Endothelial cell of umbilical vein (primary cell): ENCODE measurements around the gene MED26. TPM values are rescaled to one million over a fixed set of nuclear protein-coding genes. Genes with fewer than 3 reads are reported as not detected.

Source experiments
- BruUV-seq: library from RNA; stranded (reverse); fragments of 400-500 nt; replicated peaks from 2 replicates; lab custom pipeline; 2021; lab: Mats Ljungman, UMichigan
- CTCF ChIA-PET: fragments of 300-600, 350-600 bp; sonication (Branson Sonifier 250); formaldehyde crosslinking; loops from one replicate; lab custom pipeline; 2021; ENCODE audit warnings: antibody characterized with exemption, inconsistent platforms; lab: Charles Lee
- POLR2A ChIA-PET: fragments of 300-600, 350-600 bp; sonication (Branson Sonifier 250); formaldehyde crosslinking; loops from one replicate; lab custom pipeline; 2021; ENCODE audit warnings: antibody characterized with exemption, inconsistent platforms; lab: Charles Lee
- DNase-seq: peaks from one replicate; pipeline ENCODE4 v3.0.0-alpha.2; 2011; ENCODE audit warnings: low read depth, low spot score
- FAIRE-seq: peaks from 2 replicates; lab custom pipeline; 2011; peaks lifted over from hg19 to GRCh38; lab: Jason Lieb, UNC
- H2AFZ ChIP-seq: 2 replicates; pipeline ENCODE4 v1.6.0; 2012; ENCODE audit warnings: low read depth, low read length, control low read depth, inconsistent platforms
- H3K27ac ChIP-seq: 2 replicates; pipeline ENCODE4 v1.5.1; 2011; ENCODE audit warnings: low read depth, mild to moderate bottlenecking, control low read depth, low read length, moderate library complexity; ENCODE audit not compliant: insufficient read depth
- H3K27me3 ChIP-seq, 2 experiments: 2 replicates each; pipeline versions ENCODE4 v1.6.0 to v1.6.1; 2011; ENCODE audit warnings: low read length in 2 of 2, mixed read lengths in 1 of 2; ENCODE audit not compliant: control insufficient read depth in 2 of 2, insufficient read depth in 2 of 2
- H3K36me3 ChIP-seq, 2 experiments: 2 replicates in 1 of 2; 3 replicates in 1 of 2; pipeline ENCODE4 v1.5.1; 2011; ENCODE audit warnings: low read length in 2 of 2, mild to moderate bottlenecking in 1 of 2, moderate library complexity in 1 of 2; ENCODE audit not compliant: control insufficient read depth in 2 of 2, insufficient read depth in 2 of 2; ENCODE audit errors: extremely low read depth in 1 of 2
- H3K4me1 ChIP-seq: 3 replicates; pipeline ENCODE4 v1.5.1; 2011; ENCODE audit warnings: mild to moderate bottlenecking, low read length; ENCODE audit not compliant: control insufficient read depth, insufficient read depth; ENCODE audit errors: extremely low read depth
- H3K4me2 ChIP-seq: 2 replicates; pipeline ENCODE4 v1.6.1; 2011; ENCODE audit warnings: low read length, control low read depth, mixed read lengths; ENCODE audit not compliant: insufficient read depth
- H3K4me3 ChIP-seq, 3 experiments: fragments of 200-600 bp in 1 of 3; sonication (generic), shearing (Covaris generic) in 1 of 3; replicated peaks in 1 of 3; 2 replicates each; pipeline ENCODE4 v1.5.1; 2011 to 2016; ENCODE audit warnings: control low read depth in 3 of 3, low read length in 3 of 3, mild to moderate bottlenecking in 2 of 3, inconsistent platforms in 1 of 3, low read depth in 1 of 3, moderate library complexity in 1 of 3; ENCODE audit not compliant: insufficient read depth in 1 of 3
- H3K79me2 ChIP-seq: 2 replicates; pipeline ENCODE4 v1.6.0; 2012; ENCODE audit warnings: low read length, inconsistent platforms; ENCODE audit not compliant: control insufficient read depth, insufficient read depth
- H3K9ac ChIP-seq: replicated peaks from 2 replicates; pipeline ENCODE3; 2011; ENCODE audit warnings: low read length, control low read depth; ENCODE audit not compliant: insufficient read depth; ENCODE audit errors: extremely low read depth
- H3K9me1 ChIP-seq: replicated peaks from 3 replicates; pipeline ENCODE4 v1.6.0; 2011; ENCODE audit warnings: mild to moderate bottlenecking, low read length; ENCODE audit not compliant: control insufficient read depth, insufficient read depth; ENCODE audit errors: extremely low read depth
- H3K9me3 ChIP-seq: replicated peaks from 2 replicates; pipeline ENCODE4 v1.5.1; 2012; ENCODE audit warnings: low read length, inconsistent platforms; ENCODE audit not compliant: control insufficient read depth, insufficient read depth
- H4K20me1 ChIP-seq: replicated peaks from 2 replicates; pipeline ENCODE3; 2011; ENCODE audit warnings: mild to moderate bottlenecking, low read length; ENCODE audit not compliant: control insufficient read depth, insufficient read depth; ENCODE audit errors: extremely low read depth
- EZH2 ChIP-seq: IDR thresholded peaks from 2 replicates; pipeline ENCODE4 v1.6.1; 2012; ENCODE audit warnings: borderline replicate concordance, low read depth, mild to moderate bottlenecking, moderate library complexity, low read length, inconsistent platforms; ENCODE audit not compliant: severe bottlenecking
- FOS ChIP-seq: IDR thresholded peaks from 2 replicates; pipeline ENCODE4 v1.6.1; 2011; ENCODE audit warnings: mild to moderate bottlenecking, low read length, moderate library complexity, borderline replicate concordance; ENCODE audit not compliant: insufficient read depth
- GATA2 ChIP-seq: IDR thresholded peaks from 2 replicates; pipeline ENCODE4 v1.7.0; 2011; ENCODE audit warnings: low read depth, mild to moderate bottlenecking, moderate library complexity, mixed read lengths, low read length; ENCODE audit not compliant: insufficient read length, insufficient read depth
- JUN ChIP-seq: IDR thresholded peaks from 2 replicates; pipeline ENCODE4 v1.6.1; 2011; ENCODE audit warnings: borderline replicate concordance, low read depth; ENCODE audit not compliant: insufficient read length, insufficient read depth
- MAX ChIP-seq: IDR thresholded peaks from 2 replicates; pipeline ENCODE4 v1.6.1; 2011; ENCODE audit not compliant: insufficient read depth, insufficient read length
- POLR2AphosphoS5 ChIP-seq: IDR thresholded peaks from 2 replicates; pipeline ENCODE4 v1.6.1; 2012; ENCODE audit warnings: low read depth, mild to moderate bottlenecking, control low read depth, low read length, moderate library complexity; ENCODE audit not compliant: insufficient read depth
- dilution Hi-C: fragments of 300-500 bp; cut with MboI; formaldehyde crosslinking; loops from one replicate; pipeline ENCODE4 v1.15.0; 2019; ENCODE audit warnings: low sequenced_read_pairs; ENCODE audit not compliant: extremely low pct_ligation_motif_present
- intact Hi-C: fragments of 100-400 bp; cut with micrococcal nuclease; formaldehyde crosslinking; loops from one replicate; pipeline ENCODE4 v1.10.0; 2022
- polyA plus RNA-seq, 4 experiments: library from polyadenylated mRNA; depleted of rRNA in 3 of 4; stranded (reverse) in 3 of 4; unstranded in 1 of 4; fragments of >200 nt; gene quantifications; 2 replicates each; pipeline versions ENCODE4 v1.2.1 to v1.2.3, GENCODE V29; 2011 to 2012; ENCODE audit warnings: missing spikeins in 1 of 4
- total RNA-seq: library from RNA; stranded (reverse); gene quantifications from 2 replicates; pipeline ENCODE4 v1.2.3, GENCODE V29; 2021

The MED26 gene
- total and polyA plus RNA-seq, 2 donors (not counting 3 experiments of a cell fraction or from before 2014, with no cell fraction given): 5.6 to 13.4 TPM

- Histone ChIP-seq H3K4me1 (peaks cover 39% of the 10 kb centered on the region), H3K9ac (no peak overlapping the region), H3K9me3 (no peaks in the 10 kb centered on the region), H3K4me3 (no peak overlapping the region), H3K4me2 (no peak overlapping the region), H3K36me3 (no peaks in the 10 kb centered on the region), H3K9me1 (no peaks in the 10 kb centered on the region), H4K20me1 (no peaks in the 10 kb centered on the region), H2AFZ (no peak overlapping the region), H3K27ac (no peak overlapping the region), H3K79me2 (peaks cover 81% of the 10 kb centered on the region), H3K27me3 (no peaks in the 10 kb centered on the region)
- no peak for TF ChIP-seq MAX
- TF ChIP-seq GATA2: no peak
- no peak for TF ChIP-seq JUN
- no peak for TF ChIP-seq FOS
- no peak for TF ChIP-seq EZH2
- dilution Hi-C loops (no loop called here), intact Hi-C loops (no loop called here)
- CTCF ChIA-PET: interaction anchor here (0.5 to 2.4 kb wide), 10 partner anchors 10 to 103 kb away, joined by 3 to 10 read pairs (median 4); partner anchors contain the start of gene MED26
- DNase-seq (no peak), FAIRE-seq (no peak)
- no TSS peak for BruUV-seq
- POLR2A ChIA-PET: interaction anchor here (0.5 to 0.9 kb wide), 2 partner anchors 40 to 139 kb away, joined by 3 read pairs; no protein-coding TSS in a partner anchor
These were observed 40.8 kb downstream of the MED26 start for GRCh38 chr19:16586991-16587832.

- Histone ChIP-seq H2AFZ (no peak overlapping the region), H3K4me3 (no peak overlapping the region), H3K4me2 (no peak overlapping the region), H3K79me2 (peaks cover 81% of the 10 kb centered on the region), H3K4me1 (peaks cover 39% of the 10 kb centered on the region), H3K36me3 (no peaks in the 10 kb centered on the region), H3K27ac (no peak overlapping the region), H3K9ac (no peak overlapping the region), H3K9me1 (no peaks in the 10 kb centered on the region), H3K27me3 (no peaks in the 10 kb centered on the region), H3K9me3 (no peaks in the 10 kb centered on the region), H4K20me1 (no peaks in the 10 kb centered on the region)
- no TSS peak for BruUV-seq
- TF ChIP-seq POLR2AphosphoS5 (no peak), JUN (no peak), EZH2 (no peak), MAX (no peak), FOS (no peak)
- intact Hi-C loops (no loop called here), dilution Hi-C loops (no loop called here)
- no peak for DNase-seq
- ChIA-PET POLR2A (no interaction called here), CTCF (interaction anchor here (2.2 to 2.4 kb wide), 2 partner anchors 9 to 15 kb away, joined by 7 to 10 read pairs; no protein-coding TSS in a partner anchor)
- FAIRE-seq: no peak
These were observed 41.5 kb downstream of the MED26 start for GRCh38 chr19:16586477-16586871.
